Activated CD4-positive, CD25-positive, alpha-beta regulatory T cell (primary cell): ENCODE results near the gene OR10J1.
"Not testable (repeated sequence)": the region's sequence is repeated elsewhere in the genome, so short reads cannot be mapped to it uniquely, and the experiment has no call there.

ENCODE experiments used
- DNase-seq, 4 experiments: peaks; one replicate each; lab custom pipeline; 2025; lab: John Stamatoyannopoulos, UW

The OR10J1 gene

GRCh38 chr1:159439422-159439821 lies at the start of gene OR10J1:
TSS of gene OR10J1 (plus strand) at chr1:159439722. CDS start at chr1:159439792, 70 bp downstream.
- DNase-seq: no peak

GRCh38 chr1:159406821-159407220 lies 32.7 kb upstream of the OR10J1 start:
- no peak for DNase-seq

- DNase-seq: no peak
Measured at GRCh38 chr1:159408862-159409400, 30.6 kb upstream of the OR10J1 start.

GRCh38 chr1:159421821-159422220 lies 17.7 kb upstream of the OR10J1 start:
- DNase-seq: no peak

- no peak for DNase-seq
Measured at GRCh38 chr1:159428536-159428935, 11.0 kb upstream of the OR10J1 start.

GRCh38 chr1:159429074-159429861 lies 10.3 kb upstream of the OR10J1 start:
- DNase-seq: no peak

- DNase-seq: no peak
Measured at GRCh38 chr1:159430985-159431384, 8.5 kb upstream of the OR10J1 start.

- DNase-seq: no peak
Measured at GRCh38 chr1:159431904-159432303, 7.6 kb upstream of the OR10J1 start, which contains the start of gene OR10J4. TSS of gene OR10J4 (plus strand) at chr1:159432204.

- no peak for DNase-seq
Measured at GRCh38 chr1:159436469-159436868, 3.1 kb upstream of the OR10J1 start.

DNA sequence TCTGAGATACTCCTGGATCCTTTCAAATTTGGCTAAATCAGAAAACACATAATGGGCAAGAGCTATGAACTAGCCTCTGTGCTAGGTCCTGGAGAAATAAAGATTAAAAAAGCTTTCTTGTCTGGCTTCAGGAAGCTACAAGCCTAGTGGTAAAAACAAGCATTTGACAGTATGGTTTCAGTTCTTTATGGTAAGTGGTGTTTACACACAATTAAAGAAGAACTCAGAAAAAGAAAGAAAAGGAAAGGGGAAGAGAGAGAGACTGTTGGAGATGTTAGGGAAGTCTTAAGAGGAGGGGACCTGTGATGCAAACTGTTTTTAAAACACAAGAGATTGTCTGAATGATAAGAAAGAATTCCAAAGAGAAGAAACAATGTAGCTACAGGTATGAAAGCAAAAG lies 1.8 kb downstream of the OR10J1 start:
- DNase-seq: no peak

DNA sequence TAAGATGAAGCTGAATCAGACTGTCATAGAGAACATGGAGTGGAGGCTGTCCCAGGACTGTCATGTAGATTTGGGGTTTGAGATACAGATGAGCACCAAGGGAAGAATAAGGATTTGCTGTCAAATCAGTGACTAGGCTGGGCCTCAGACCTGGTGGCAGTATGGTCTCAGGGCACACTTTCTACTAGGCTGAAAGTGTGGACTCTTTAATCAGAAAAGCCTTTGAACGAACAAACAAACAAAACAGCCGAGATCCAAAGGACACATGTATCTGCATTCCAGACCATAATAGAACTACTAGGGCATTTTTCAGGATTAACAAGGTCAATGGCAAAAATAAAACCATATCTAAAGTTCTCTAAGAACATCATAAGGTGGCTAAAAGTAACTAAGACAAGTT lies 2.9 kb downstream of the OR10J1 start:
- no peak for DNase-seq

DNA sequence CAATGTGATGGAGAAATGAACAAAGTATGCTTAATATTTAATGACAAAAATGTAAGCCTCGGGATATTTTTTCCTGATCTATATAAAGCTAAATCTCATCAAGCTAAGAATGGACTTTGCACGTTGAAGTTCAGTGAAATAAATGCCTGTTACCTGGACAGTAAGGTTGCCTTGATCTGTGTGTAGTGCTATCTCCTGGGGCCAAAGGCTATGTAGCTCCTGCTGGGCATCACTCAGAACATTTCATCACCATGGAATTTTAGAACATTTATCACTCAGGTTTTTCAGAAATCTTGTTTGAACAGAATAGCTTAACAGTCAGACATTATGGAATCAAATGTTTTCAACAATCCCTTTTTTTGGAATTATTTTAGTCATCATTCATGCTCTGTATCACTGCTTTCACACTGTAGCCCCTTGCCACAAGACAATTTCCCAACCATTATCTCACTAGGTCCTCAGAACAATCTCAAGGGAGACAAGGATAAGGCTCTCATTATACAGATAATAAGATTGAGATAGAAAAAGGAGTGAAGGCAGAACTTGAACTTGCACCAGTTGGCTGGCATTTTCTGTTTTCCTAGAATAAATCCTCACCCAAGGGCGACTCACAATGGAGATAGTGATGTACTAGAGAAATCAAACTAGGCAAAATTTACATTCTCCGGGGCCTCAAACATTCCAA lies 3.7 kb downstream of the OR10J1 start:
- DNase-seq: no peak

DNA sequence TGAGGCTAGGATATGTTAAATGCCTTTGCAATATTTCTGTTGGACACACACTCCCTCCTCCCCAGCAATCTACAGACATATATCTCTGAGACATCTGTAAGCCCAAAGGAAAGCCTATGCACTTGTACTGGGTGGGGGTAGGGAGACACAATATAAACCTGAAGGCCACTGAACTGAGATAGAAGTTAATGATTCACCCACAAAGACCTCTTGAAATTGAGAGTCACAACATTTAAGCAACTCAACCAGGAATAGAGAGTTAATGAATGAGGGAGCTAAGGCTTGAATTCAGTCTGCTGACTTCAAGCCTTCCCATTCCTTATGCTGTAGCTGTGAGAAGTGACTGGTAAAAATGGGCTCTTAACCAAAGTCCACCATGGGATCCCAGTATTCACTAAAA lies 5.0 kb downstream of the OR10J1 start:
- no peak for DNase-seq

DNA sequence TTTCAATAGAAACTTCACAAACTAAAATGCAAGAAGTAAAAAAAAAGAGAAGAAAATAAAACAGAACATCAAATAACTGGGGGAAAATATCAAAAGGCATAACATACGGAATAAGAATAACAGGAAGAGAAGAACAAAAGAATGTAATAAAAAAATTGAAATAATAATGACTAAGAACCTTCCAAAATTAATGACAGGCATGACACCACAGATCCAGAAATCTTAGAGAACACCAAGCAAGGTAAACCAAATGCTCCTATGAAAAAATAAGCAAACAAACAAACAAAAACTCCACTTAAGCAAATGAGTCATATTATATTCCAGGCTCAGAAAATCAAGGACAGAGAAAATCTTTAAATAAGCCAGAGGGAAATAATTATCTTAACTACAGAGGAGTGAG lies 8.7 kb downstream of the OR10J1 start:
- no peak for DNase-seq

DNA sequence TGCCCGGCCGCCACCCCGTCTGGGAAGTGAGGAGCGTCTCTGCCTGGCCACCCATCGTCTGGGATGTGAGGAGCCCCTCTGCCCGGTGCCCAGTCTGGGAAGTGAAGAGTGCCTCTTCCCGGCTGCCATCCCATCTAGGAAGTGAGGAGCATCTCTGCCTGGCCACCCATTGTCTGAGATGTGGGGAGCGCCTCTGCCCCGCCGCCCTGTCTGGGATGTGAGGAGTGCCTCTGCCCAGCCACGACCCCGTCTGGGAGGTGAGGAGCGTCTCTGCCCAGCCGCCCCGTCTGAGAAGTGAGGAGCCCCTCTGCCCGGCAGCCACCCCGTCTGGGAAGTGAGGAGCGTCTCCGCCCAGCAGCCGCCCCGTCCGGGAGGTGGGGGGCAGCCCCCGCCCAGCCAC lies 10.1 kb downstream of the OR10J1 start:
- DNase-seq: not testable (repeated sequence)

GRCh38 chr1:159459551-159459950 lies 20.0 kb downstream of the OR10J1 start:
- DNase-seq: no peak

GRCh38 chr1:159465191-159465603 lies 25.7 kb downstream of the OR10J1 start:
- DNase-seq: no peak

DNA sequence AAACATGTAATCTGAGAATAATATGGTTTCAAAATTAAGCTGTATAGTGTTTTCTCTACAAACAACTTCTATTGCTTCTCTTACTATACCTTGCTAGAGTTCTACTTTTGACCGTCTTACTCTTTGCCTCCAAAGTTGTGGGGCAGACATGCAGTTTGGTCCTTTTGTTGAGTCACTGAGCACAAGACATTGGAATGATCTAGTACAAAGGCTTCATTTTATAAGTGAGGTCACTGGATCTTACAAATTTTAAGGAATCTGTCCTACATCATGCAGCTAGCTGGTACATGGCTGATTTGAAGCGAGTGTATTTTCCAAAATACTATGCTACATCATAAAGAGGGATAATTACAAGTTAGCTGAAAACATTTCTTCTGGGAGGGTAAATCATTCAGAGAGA lies 28.8 kb downstream of the OR10J1 start:
- DNase-seq: no peak

GRCh38 chr1:159469921-159470533 lies 30.5 kb downstream of the OR10J1 start:
- DNase-seq: no peak

- DNase-seq: no peak
Measured at GRCh38 chr1:159473335-159473734, 33.8 kb downstream of the OR10J1 start.

- no peak for DNase-seq
Measured at GRCh38 chr1:159474926-159475325, 35.4 kb downstream of the OR10J1 start.

DNA sequence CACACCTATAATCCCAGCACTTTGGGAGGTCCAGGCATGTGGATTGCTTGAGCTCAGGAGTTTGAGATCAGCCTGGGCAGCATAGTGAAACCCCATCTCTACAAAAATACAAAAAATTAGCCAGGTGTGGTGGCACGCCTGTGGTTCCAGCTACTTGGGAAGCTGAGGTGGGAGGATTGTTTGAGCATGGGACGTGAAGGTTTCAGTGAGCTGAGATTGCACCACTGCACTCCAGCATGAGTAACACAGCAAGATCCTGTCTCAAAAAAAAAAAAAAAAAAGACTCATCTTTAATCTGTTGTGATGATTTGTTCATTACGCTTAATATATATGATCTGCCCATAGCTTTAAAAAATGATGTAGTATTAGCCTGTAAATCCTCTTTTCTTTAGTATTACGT lies 44.0 kb downstream of the OR10J1 start:
- no peak for DNase-seq
